OCI-LY1 (cell line): ENCODE data around the gene TBC1D20.

Source experiments
- CTCF ChIP-seq: fragments of 200-600 bp; sonication (generic), shearing (Covaris generic); IDR thresholded peaks from 2 replicates; pipeline ENCODE4 v1.5.1; 2017; ENCODE audit warnings: mild to moderate bottlenecking, antibody characterized with exemption, low read length, moderate library complexity, mixed read lengths
- EZH2 ChIP-seq: fragments of 200-600 bp; sonication (generic), shearing (Covaris generic); IDR thresholded peaks from 2 replicates; pipeline ENCODE4 v1.8.0; 2017; ENCODE audit warnings: borderline replicate concordance, mixed run types, mild to moderate bottlenecking, antibody characterized with exemption, low read length, moderate library complexity, mixed read lengths

- TF ChIP-seq CTCF, result no peak
- no peak for TF ChIP-seq EZH2
Observed at GRCh38 chr20:472137-472846, 10.0 kb upstream of the TBC1D20 start.
